GM12878 (cell line): ENCODE data around the gene PTPRH.

Experiments used
- BHLHE40 ChIP-seq, 2 experiments: fragments of 450-650 bp in 1 of 2; IDR thresholded peaks; 2 replicates each; pipeline ENCODE4 v1.6.1; 2011 to 2017; ENCODE audit warnings: low read depth in 2 of 2, borderline replicate concordance in 1 of 2, improper control_type of control experiment in 1 of 2, low read length in 1 of 2, mild to moderate bottlenecking in 1 of 2
- CHD2 ChIP-seq: IDR thresholded peaks from 2 replicates; pipeline ENCODE4 v1.6.1; 2011; ENCODE audit warnings: low read depth, low read length, improper control_type of control experiment, borderline replicate concordance
- CTCF ChIP-seq, 3 experiments: IDR thresholded peaks in 2 of 3; conservative IDR thresholded peaks in 1 of 3; 2 replicates each; pipeline ENCODE4 v1.5.1; 2011; ENCODE audit warnings: low read depth in 3 of 3, low read length in 3 of 3, mild to moderate bottlenecking in 3 of 3, control low read depth in 2 of 3, moderate library complexity in 2 of 3, inconsistent platforms in 1 of 3, mixed read lengths in 1 of 3; ENCODE audit not compliant: control insufficient read depth in 2 of 3, insufficient read depth in 1 of 3; ENCODE audit errors: extremely low read depth in 1 of 3
- EGR1 ChIP-seq, 2 experiments: IDR thresholded peaks; 1 replicate in 1 of 2; 2 replicates in 1 of 2; pipeline ENCODE4 v1.6.1; 2011 to 2012; ENCODE audit warnings: low read depth in 2 of 2, low read length in 2 of 2, borderline replicate concordance in 1 of 2, mild to moderate bottlenecking in 1 of 2, moderate library complexity in 1 of 2
- EZH2 ChIP-seq: IDR thresholded peaks from 2 replicates; pipeline ENCODE4 v1.6.1; 2012; ENCODE audit warnings: low read depth, mild to moderate bottlenecking, control low read depth, inconsistent platforms, low read length, borderline replicate concordance; ENCODE audit not compliant: control insufficient read depth
- KLF5 ChIP-seq: fragments of 450-650 bp; IDR thresholded peaks from 2 replicates; pipeline ENCODE4 v1.6.1; 2014; ENCODE audit warnings: mild to moderate bottlenecking; ENCODE audit not compliant: partially characterized antibody
- NR2C2 ChIP-seq: IDR thresholded peaks from 2 replicates; pipeline ENCODE4 v1.6.1; 2011; ENCODE audit warnings: borderline replicate concordance, low read depth; ENCODE audit not compliant: control insufficient read depth, insufficient read length
- NR2F1 ChIP-seq: fragments of 450-650 bp; conservative IDR thresholded peaks from 2 replicates; pipeline ENCODE4 v1.6.1; 2017; ENCODE audit warnings: mild to moderate bottlenecking
- POLR2AphosphoS5 ChIP-seq: IDR thresholded peaks from 2 replicates; pipeline ENCODE4 v1.6.1; 2011; ENCODE audit warnings: mild to moderate bottlenecking, low read length, inconsistent platforms
- SKIL ChIP-seq: fragments of 450-650 bp; IDR thresholded peaks from 2 replicates; pipeline ENCODE4 v1.6.1; 2017; ENCODE audit warnings: mild to moderate bottlenecking, low read depth, inconsistent platforms; ENCODE audit not compliant: poor library complexity, severe bottlenecking
- TBL1XR1 ChIP-seq: IDR thresholded peaks from 2 replicates; pipeline ENCODE4 v1.6.1; 2012; ENCODE audit warnings: low read depth, low read length, improper control_type of control experiment
- ZBED1 ChIP-seq: IDR thresholded peaks from 2 replicates; pipeline ENCODE4 v1.6.1; 2016; ENCODE audit warnings: borderline replicate concordance
- ZBTB4 ChIP-seq: fragments of 450-650 bp; formaldehyde crosslinking; IDR thresholded peaks from 2 replicates; pipeline ENCODE4 v1.4.0; 2022; ENCODE audit warnings: mild to moderate bottlenecking, moderate library complexity

DNA sequence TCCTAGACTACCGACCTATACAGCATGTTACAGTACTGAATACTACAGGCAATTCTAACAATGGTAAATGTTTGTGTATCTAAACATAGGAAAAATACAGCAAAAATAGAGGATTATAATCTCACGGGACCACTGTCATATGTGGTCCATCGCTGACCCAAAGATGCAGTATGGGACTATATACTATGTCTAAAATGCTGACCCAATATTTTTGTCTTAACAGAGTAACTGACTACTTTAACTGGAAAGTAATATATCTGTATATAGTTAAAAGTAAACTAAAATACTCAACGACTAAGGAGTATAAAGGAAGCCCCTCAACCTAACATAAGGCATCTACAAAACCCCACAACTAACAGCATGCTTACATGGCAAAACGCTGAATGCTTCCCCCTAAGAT lies 23.7 kb upstream of the PTPRH start:
- TF ChIP-seq ZBTB4 (CRISPR knock-in tag), result no peak
- no peak for TF ChIP-seq BHLHE40 (IDR thresholded peaks at IDR 0.05; ENCODE audit: borderline replicate concordance in 1 of 2, low read depth in 2 of 2, low read length in 1 of 2)
- TF ChIP-seq CTCF (IDR thresholded peaks at IDR 0.05 in 2 of 3, conservative IDR thresholded peaks at IDR 0.05 in 1 of 3; ENCODE audit: control insufficient read depth in 2 of 3, extremely low read depth in 1 of 3, insufficient read depth in 1 of 3, low read depth in 3 of 3, low read length in 3 of 3), result no peak
- no peak for TF ChIP-seq POLR2AphosphoS5
- no peak for TF ChIP-seq SKIL
- TF ChIP-seq NR2F1, result no peak
- TF ChIP-seq EGR1 (IDR thresholded peaks at IDR 0.05; ENCODE audit: borderline replicate concordance in 1 of 2, low read depth in 2 of 2, low read length in 2 of 2), result no peak
- no peak for TF ChIP-seq ZBED1
- no peak for TF ChIP-seq NR2C2
- no peak for TF ChIP-seq KLF5
- no peak for TF ChIP-seq TBL1XR1
- no peak for TF ChIP-seq EZH2
- no peak for TF ChIP-seq CHD2
